ENCODE measurements around the gene PHPT1. TPM values are rescaled to one million over a fixed set of nuclear protein-coding genes. Genes with fewer than 3 reads are reported as not detected.
"Not testable (repeated sequence)": the region's sequence is repeated elsewhere in the genome, so short reads cannot be mapped to it uniquely, and the experiment has no call there.

The PHPT1 gene
- total RNA-seq, 1 donor from 2014 or later, result 49.1 TPM

GRCh38 chr9:136883670-136884069 is 34.5 kb downstream of the PHPT1 start:
- not testable (repeated sequence) for DNase-seq (ENCODE audit: low spot score)

- DNase-seq (ENCODE audit: low spot score), result peak; percentile 98
Observed at GRCh38 chr9:136885950-136886578, 36.9 kb downstream of the PHPT1 start, which contains the start of gene TRAF2. TSS of gene TRAF2 (plus strand) at chr9:136886516. CDS start at chr9:136898741, 12,225 bp downstream.

- DNase-seq (ENCODE audit: low spot score), result peak; percentile 16
Observed at GRCh38 chr9:136886610-136887597, 37.7 kb downstream of the PHPT1 start.

DNA sequence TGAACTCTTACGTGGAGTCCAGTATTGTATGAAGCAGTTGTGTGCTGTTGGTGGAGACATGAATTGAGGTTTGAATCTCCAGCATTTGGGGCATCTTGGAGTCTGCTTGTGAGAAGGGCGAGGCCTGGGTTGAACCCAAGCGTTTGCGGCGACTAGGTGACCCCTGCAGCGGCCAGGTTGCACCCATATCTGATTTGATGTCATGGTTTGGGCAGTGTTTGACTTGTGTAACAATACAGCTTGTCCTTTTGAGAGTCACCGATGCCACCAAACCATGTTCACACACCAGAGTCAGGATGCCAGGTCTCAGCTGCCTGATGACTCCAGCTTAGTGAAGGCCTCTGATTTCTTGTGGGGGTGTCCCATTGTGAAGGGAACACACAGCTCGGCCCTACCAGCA is 39.2 kb downstream of the PHPT1 start:
- no peak for DNase-seq (ENCODE audit: low spot score)

- DNase-seq (ENCODE audit: low spot score), result no peak
Observed at GRCh38 chr9:136889858-136890257, 40.6 kb downstream of the PHPT1 start.

DNA sequence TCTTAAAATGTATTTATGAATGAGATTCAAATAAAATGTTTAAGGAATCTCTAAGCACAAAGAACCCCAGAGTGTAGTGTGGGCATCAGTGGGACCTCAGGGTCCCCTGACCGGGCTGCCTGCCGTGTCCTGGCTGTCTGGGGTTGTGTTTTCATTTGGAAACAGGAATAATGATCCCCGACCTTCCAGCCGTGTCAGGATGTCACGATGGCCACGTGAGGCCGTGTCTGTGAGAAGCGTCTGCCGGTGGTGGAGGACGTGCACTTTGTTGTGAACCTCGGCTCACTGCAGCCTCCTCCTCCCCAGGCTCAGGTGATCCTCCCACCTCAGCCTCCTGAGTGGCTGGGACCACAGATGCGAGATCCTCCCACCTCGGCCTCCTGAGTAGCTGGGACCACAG is 41.5 kb downstream of the PHPT1 start:
- DNase-seq (ENCODE audit: low spot score), result no peak

DNA sequence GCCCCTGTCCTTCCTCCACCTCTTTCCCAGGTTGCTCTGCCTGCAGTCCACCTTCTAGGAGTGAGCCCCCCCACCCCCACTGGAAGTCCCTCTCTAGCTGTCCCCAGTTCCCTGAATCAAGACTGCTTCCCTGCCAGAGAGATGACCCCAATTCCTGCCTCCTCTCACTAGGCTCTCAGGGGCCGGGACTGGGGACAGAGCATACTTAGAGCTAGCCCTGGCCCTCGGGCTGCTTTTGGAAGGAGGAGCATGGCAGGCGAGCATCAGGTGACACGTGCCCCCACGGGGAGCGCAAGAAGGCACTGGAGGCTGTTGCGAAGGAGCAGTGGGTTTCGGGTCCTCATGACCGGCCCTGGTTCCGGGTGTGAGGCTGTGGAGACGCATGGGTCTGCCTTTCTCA is 46.8 kb downstream of the PHPT1 start:
- DNase-seq (ENCODE audit: low spot score), result no peak

GRCh38 chr9:136898483-136899100 is 49.4 kb downstream of the PHPT1 start:
- DNase-seq (ENCODE audit: low spot score), result no peak

DNA sequence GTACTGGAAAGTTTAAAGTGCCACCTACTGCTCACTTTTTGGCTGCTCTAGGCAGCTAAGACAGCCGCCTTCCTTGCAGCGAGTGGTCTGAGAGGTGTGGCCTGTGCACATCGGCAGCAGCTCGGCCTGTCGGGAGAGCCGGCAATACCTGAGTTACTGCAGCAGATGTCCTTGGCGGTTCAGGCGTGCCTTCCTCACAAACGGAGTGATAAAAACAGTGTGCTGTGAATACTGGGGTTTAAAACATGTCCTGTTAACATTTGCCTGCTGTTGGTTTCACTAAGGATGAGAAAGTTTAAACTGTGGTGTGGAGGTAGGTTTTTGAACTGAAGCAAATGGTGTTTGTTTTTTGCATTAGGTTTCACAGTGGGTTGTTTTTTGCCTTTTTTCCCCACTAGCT is 50.0 kb downstream of the PHPT1 start:
- peak; percentile 9 for DNase-seq (ENCODE audit: low spot score)

GRCh38 chr9:136900556-136900955 is 51.3 kb downstream of the PHPT1 start:
- DNase-seq (ENCODE audit: low spot score), result no peak

Other genes starting within 250 kb of the PHPT1 start
- gene EGFL7, start 186.5 kb upstream of the PHPT1 start, total RNA-seq (ENCODE audit: insufficient read depth, low replicate concordance), result 49.4 TPM
- 32.7 TPM for gene AGPAT2, start 162.0 kb upstream of the PHPT1 start, total RNA-seq (ENCODE audit: insufficient read depth, low replicate concordance)
- gene DIPK1B, start 136.8 kb upstream of the PHPT1 start, total RNA-seq (ENCODE audit: insufficient read depth, low replicate concordance), result 3.1 TPM
- 2.2 TPM for gene LCN10, start 106.5 kb upstream of the PHPT1 start, total RNA-seq (ENCODE audit: insufficient read depth, low replicate concordance)
- gene LCN6, start 100.9 kb upstream of the PHPT1 start, total RNA-seq (ENCODE audit: insufficient read depth, low replicate concordance), result not detected
- 0.48 TPM for gene LCN8, start 91.2 kb upstream of the PHPT1 start, total RNA-seq (ENCODE audit: insufficient read depth, low replicate concordance)
- gene LCN15, start 84.9 kb upstream of the PHPT1 start, total RNA-seq (ENCODE audit: insufficient read depth, low replicate concordance), result 2.2 TPM
- gene TMEM141, start 58.1 kb upstream of the PHPT1 start, total RNA-seq (ENCODE audit: insufficient read depth, low replicate concordance), result 90.5 TPM
- gene CCDC183, start 53.1 kb upstream of the PHPT1 start, total RNA-seq (ENCODE audit: insufficient read depth, low replicate concordance), result not detected
- 40.2 TPM for gene RABL6, start 41.5 kb upstream of the PHPT1 start, total RNA-seq (ENCODE audit: insufficient read depth, low replicate concordance)
- gene AJM1, start 6.9 kb upstream of the PHPT1 start, total RNA-seq (ENCODE audit: insufficient read depth, low replicate concordance), result 1.4 TPM
- gene MAMDC4, start 2.9 kb downstream of the PHPT1 start, total RNA-seq (ENCODE audit: insufficient read depth, low replicate concordance), result 4.6 TPM
- 217 TPM for gene EDF1, start 16.9 kb downstream of the PHPT1 start, total RNA-seq (ENCODE audit: insufficient read depth, low replicate concordance)
- 5.1 TPM for gene TRAF2, start 37.1 kb downstream of the PHPT1 start, total RNA-seq (ENCODE audit: insufficient read depth, low replicate concordance)
- 75.8 TPM for gene FBXW5, start 95.3 kb downstream of the PHPT1 start, total RNA-seq (ENCODE audit: insufficient read depth, low replicate concordance)
- gene C8G, start 95.8 kb downstream of the PHPT1 start, total RNA-seq (ENCODE audit: insufficient read depth, low replicate concordance), result not detected
- gene LCN12, start 102.9 kb downstream of the PHPT1 start, total RNA-seq (ENCODE audit: insufficient read depth, low replicate concordance), result not detected
- gene PTGDS, start 128.1 kb downstream of the PHPT1 start, total RNA-seq (ENCODE audit: insufficient read depth, low replicate concordance), result 49.6 TPM
- gene LCNL1, start 133.6 kb downstream of the PHPT1 start, total RNA-seq (ENCODE audit: insufficient read depth, low replicate concordance), result 0.72 TPM
- 10.6 TPM for gene PAXX, start 143.0 kb downstream of the PHPT1 start, total RNA-seq (ENCODE audit: insufficient read depth, low replicate concordance)
- gene CLIC3, start 147.2 kb downstream of the PHPT1 start, total RNA-seq (ENCODE audit: insufficient read depth, low replicate concordance), result 24.3 TPM
- 20.2 TPM for gene ABCA2, start 178.8 kb downstream of the PHPT1 start, total RNA-seq (ENCODE audit: insufficient read depth, low replicate concordance)
- 0.96 TPM for gene FUT7, start 182.7 kb downstream of the PHPT1 start, total RNA-seq (ENCODE audit: insufficient read depth, low replicate concordance)
- 6.5 TPM for gene NPDC1, start 196.8 kb downstream of the PHPT1 start, total RNA-seq (ENCODE audit: insufficient read depth, low replicate concordance)
- gene ENTPD2, start 204.7 kb downstream of the PHPT1 start, total RNA-seq (ENCODE audit: insufficient read depth, low replicate concordance), result not detected
- 2.6 TPM for gene SAPCD2, start 221.1 kb downstream of the PHPT1 start, total RNA-seq (ENCODE audit: insufficient read depth, low replicate concordance)
- 8.2 TPM for gene UAP1L1, start 228.1 kb downstream of the PHPT1 start, total RNA-seq (ENCODE audit: insufficient read depth, low replicate concordance)
- 41.4 TPM for gene MAN1B1, start 237.6 kb downstream of the PHPT1 start, total RNA-seq (ENCODE audit: insufficient read depth, low replicate concordance)